GM18868 (cell line): Measurements from ENCODE around the gene MFN2.

Source experiments
- ATAC-seq: cut with Tn5 transposase; IDR thresholded peaks from one replicate; pipeline ENCODE4 v1.9.1; 2021; ENCODE audit warnings: mild to moderate bottlenecking, moderate library complexity; ENCODE audit not compliant: unreplicated experiment

Gene MFN2

GRCh38 chr1:12046749-12047119, 66.5 kb downstream of the MFN2 start:
- no peak for ATAC-seq

GRCh38 chr1:12047120-12047876, 67.1 kb downstream of the MFN2 start:
- peak; percentile 38 for ATAC-seq

GRCh38 chr1:12048372-12048771, 68.1 kb downstream of the MFN2 start:
- ATAC-seq, result no peak

- no peak for ATAC-seq
Observed at GRCh38 chr1:12049616-12050015, 69.4 kb downstream of the MFN2 start.

GRCh38 chr1:12051361-12051760, 71.1 kb downstream of the MFN2 start:
- no peak for ATAC-seq

GRCh38 chr1:12052008-12052573, 71.8 kb downstream of the MFN2 start:
- peak; percentile 64 for ATAC-seq

- ATAC-seq, result no peak
Observed at GRCh38 chr1:12052997-12053686, 72.9 kb downstream of the MFN2 start.

GRCh38 chr1:12053752-12054548, 73.7 kb downstream of the MFN2 start:
- ATAC-seq, result no peak

- no peak for ATAC-seq
Observed at GRCh38 chr1:12055259-12055658, 75.0 kb downstream of the MFN2 start.

GRCh38 chr1:12056331-12056841, 76.1 kb downstream of the MFN2 start:
- no peak for ATAC-seq

- no peak for ATAC-seq
Observed at GRCh38 chr1:12057382-12057781, 77.1 kb downstream of the MFN2 start.

GRCh38 chr1:12057940-12058687, 77.9 kb downstream of the MFN2 start:
- no peak for ATAC-seq

- ATAC-seq, result no peak
Observed at GRCh38 chr1:12059226-12059625, 79.0 kb downstream of the MFN2 start.

GRCh38 chr1:12059722-12060464, 79.6 kb downstream of the MFN2 start:
- peak; percentile 40 for ATAC-seq

GRCh38 chr1:12060500-12060899, 80.3 kb downstream of the MFN2 start:
- ATAC-seq, result no peak
